GM12878 (cell line): ENCODE measurements around the gene C20orf96. TPM values are rescaled to one million over a fixed set of nuclear protein-coding genes. Genes with fewer than 3 reads are reported as not detected.

Experiments
- ATAC-seq: fragments of 200-7000 bp; cut with Tn5 transposase; 3 replicates; pipeline ENCODE4 v1.9.1; 2020; ENCODE audit warnings: mild to moderate bottlenecking, moderate library complexity
- BruUV-seq: library from RNA; stranded (reverse); fragments of 400-500 nt; replicated peaks from 2 replicates; lab custom pipeline; 2021; lab: Mats Ljungman, UMichigan
- CTCF ChIA-PET: fragments of 300-600 bp; sonication (Branson Sonifier 250); formaldehyde crosslinking; extraction: SDS; loops from one replicate; lab custom pipeline; 2021; ENCODE audit warnings: inconsistent platforms; lab: Yijun Ruan, JAX
- POLR2A ChIA-PET: fragments of 350-600 bp; formaldehyde crosslinking; extraction: SDS; loops from one replicate; lab custom pipeline; 2021; ENCODE audit warnings: inconsistent platforms; lab: Charles Lee
- RAD21 ChIA-PET: fragments of 300-600 bp; sonication (Branson Sonifier 250); formaldehyde crosslinking; loops from one replicate; lab custom pipeline; 2023; ENCODE audit warnings: antibody characterized with exemption; ENCODE audit not compliant: unreplicated experiment; lab: Charles Lee
- SMC1A ChIA-PET: fragments of 300-600 bp; sonication (Branson Sonifier 250); formaldehyde crosslinking; loops from one replicate; lab custom pipeline; 2023; ENCODE audit not compliant: unreplicated experiment, uncharacterized antibody; lab: Charles Lee
- DNase-seq: peaks from one replicate; pipeline ENCODE4 v3.0.0-alpha.2; 2011; ENCODE audit warnings: low read depth, low spot score
- FAIRE-seq: peaks from 3 replicates; lab custom pipeline; 2011; peaks lifted over from hg19 to GRCh38; lab: Jason Lieb, UNC
- H2AFZ ChIP-seq: 2 replicates; pipeline ENCODE4 v1.6.0; 2011; ENCODE audit warnings: low read depth, low read length, control low read depth; ENCODE audit not compliant: control insufficient read depth
- H3K27ac ChIP-seq: 2 replicates; pipeline ENCODE4 v1.5.1; 2011; ENCODE audit warnings: control low read depth; ENCODE audit not compliant: control insufficient read depth, insufficient read depth
- H3K27me3 ChIP-seq, 2 experiments: replicated peaks in 1 of 2; 2 replicates each; pipeline versions ENCODE4 v1.6.0 to v1.6.1; 2011; ENCODE audit warnings: low read length in 1 of 2; ENCODE audit not compliant: control insufficient read depth in 2 of 2, insufficient read depth in 2 of 2
- H3K36me3 ChIP-seq, 2 experiments: 2 replicates each; pipeline ENCODE4 v1.5.1; 2011; ENCODE audit warnings: low read length in 1 of 2; ENCODE audit not compliant: control insufficient read depth in 2 of 2, insufficient read depth in 2 of 2
- H3K4me1 ChIP-seq: 2 replicates; pipeline ENCODE4 v1.6.1; 2011; ENCODE audit warnings: mild to moderate bottlenecking, low read length, moderate library complexity, mixed read lengths; ENCODE audit not compliant: control insufficient read depth, insufficient read depth
- H3K4me2 ChIP-seq: 2 replicates; pipeline ENCODE4 v1.6.0; 2011; ENCODE audit warnings: control low read depth; ENCODE audit not compliant: control insufficient read depth, insufficient read depth
- H3K4me3 ChIP-seq: fragments of 200-600 bp; sonication (generic); 2 replicates; pipeline ENCODE4 v1.5.1; 2016
- H3K79me2 ChIP-seq: 2 replicates; pipeline ENCODE4 v1.6.0; 2011; ENCODE audit warnings: low read length; ENCODE audit not compliant: control insufficient read depth, insufficient read depth
- H3K9ac ChIP-seq: 2 replicates; pipeline ENCODE4 v1.8.0; 2011; ENCODE audit warnings: low read length, control low read depth, mixed read lengths; ENCODE audit not compliant: control insufficient read depth, insufficient read depth
- H3K9me3 ChIP-seq: replicated peaks from 3 replicates; pipeline ENCODE4 v1.5.1; 2011; ENCODE audit warnings: mild to moderate bottlenecking, low read length; ENCODE audit not compliant: control insufficient read depth, insufficient read depth
- H4K20me1 ChIP-seq: 2 replicates; pipeline ENCODE4 v1.6.0; 2011; ENCODE audit not compliant: control insufficient read depth, insufficient read depth
- BHLHE40 ChIP-seq, 2 experiments: fragments of 450-650 bp in 1 of 2; IDR thresholded peaks; 2 replicates each; pipeline ENCODE4 v1.6.1; 2011 to 2017; ENCODE audit warnings: low read depth in 2 of 2, borderline replicate concordance in 1 of 2, improper control_type of control experiment in 1 of 2, low read length in 1 of 2, mild to moderate bottlenecking in 1 of 2
- CREB1 ChIP-seq: IDR thresholded peaks from 2 replicates; pipeline ENCODE4 v1.6.1; 2012; ENCODE audit warnings: low read depth, mild to moderate bottlenecking, inconsistent platforms
- ETV6 ChIP-seq, 2 experiments: fragments of 450-650 bp in 1 of 2; IDR thresholded peaks in 1 of 2; conservative IDR thresholded peaks in 1 of 2; 2 replicates each; pipeline ENCODE4 v1.6.1; 2014; ENCODE audit warnings: antibody characterized with exemption in 1 of 2, borderline replicate concordance in 1 of 2, low read depth in 1 of 2, mild to moderate bottlenecking in 1 of 2, moderate library complexity in 1 of 2
- GATAD2B ChIP-seq: fragments of 450-650 bp; conservative IDR thresholded peaks from 2 replicates; pipeline ENCODE4 v1.6.1; 2017; ENCODE audit warnings: low read depth, mild to moderate bottlenecking, moderate library complexity
- HCFC1 ChIP-seq: fragments of 150-350 bp; IDR thresholded peaks from 2 replicates; pipeline ENCODE4 v1.6.1; 2014; ENCODE audit warnings: low read length
- MYB ChIP-seq: fragments of 150-350 bp; IDR thresholded peaks from 2 replicates; pipeline ENCODE4 v1.6.1; 2014; ENCODE audit warnings: mild to moderate bottlenecking, low read depth, low read length, borderline replicate concordance
- NFIC ChIP-seq: IDR thresholded peaks from 2 replicates; pipeline ENCODE4 v1.6.1; 2012; ENCODE audit warnings: low read depth, mild to moderate bottlenecking, inconsistent platforms, low read length, moderate library complexity
- NR2F1 ChIP-seq: fragments of 450-650 bp; conservative IDR thresholded peaks from 2 replicates; pipeline ENCODE4 v1.6.1; 2017; ENCODE audit warnings: mild to moderate bottlenecking
- PML ChIP-seq: IDR thresholded peaks from 2 replicates; pipeline ENCODE4 v1.6.1; 2012; ENCODE audit warnings: low read length, inconsistent platforms
- POLR2AphosphoS2 ChIP-seq: IDR thresholded peaks from 2 replicates; pipeline ENCODE4 v1.6.1; 2011; ENCODE audit warnings: low read depth, mild to moderate bottlenecking, low read length, improper control_type of control experiment, moderate library complexity
- POU2F2 ChIP-seq: IDR thresholded peaks from 3 replicates; pipeline ENCODE4 v1.6.1; 2011; ENCODE audit warnings: low read depth, mild to moderate bottlenecking, low read length, borderline replicate concordance
- RAD21 ChIP-seq: IDR thresholded peaks from 2 replicates; pipeline ENCODE4 v1.6.1; 2011; ENCODE audit warnings: mild to moderate bottlenecking, low read depth, low read length, moderate library complexity; ENCODE audit not compliant: insufficient read depth
- RCOR1 ChIP-seq: conservative IDR thresholded peaks from 2 replicates; pipeline ENCODE4 v1.6.1; 2012; ENCODE audit warnings: low read depth, low read length, improper control_type of control experiment
- SMAD1 ChIP-seq: fragments of 450-650 bp; IDR thresholded peaks from 2 replicates; pipeline ENCODE4 v1.6.1; 2018; ENCODE audit warnings: mild to moderate bottlenecking, low read depth; ENCODE audit not compliant: partially characterized antibody
- SMC3 ChIP-seq: IDR thresholded peaks from 2 replicates; pipeline ENCODE4 v1.6.1; 2011; ENCODE audit warnings: low read length, improper control_type of control experiment, borderline replicate concordance
- STAT1 ChIP-seq: fragments of 450-650 bp; conservative IDR thresholded peaks from 2 replicates; pipeline ENCODE4 v1.6.1; 2014; ENCODE audit warnings: antibody characterized with exemption, mild to moderate bottlenecking
- TAF1 ChIP-seq: IDR thresholded peaks from 2 replicates; pipeline ENCODE4 v1.6.1; 2011; ENCODE audit warnings: mild to moderate bottlenecking, low read depth, low read length, borderline replicate concordance
- YY1 ChIP-seq: IDR thresholded peaks from 2 replicates; pipeline ENCODE4 v1.6.1; 2011; ENCODE audit warnings: low read depth, mild to moderate bottlenecking, low read length
- ZNF274 ChIP-seq: IDR thresholded peaks from one replicate; pipeline ENCODE4 v1.8.0; 2011; ENCODE audit not compliant: insufficient read length, insufficient read depth
- ZZZ3 ChIP-seq: IDR thresholded peaks from 2 replicates; pipeline ENCODE4 v1.6.1; 2011; ENCODE audit warnings: low read depth; ENCODE audit not compliant: control insufficient read depth, insufficient read length
- WGBS: methylation state at CpG from one replicate; pipeline ENCODE4 v1.1.6; 2016; ENCODE audit warnings: low lambda C conversion rate; ENCODE audit not compliant: insufficient replicate concordance, insufficient coverage; ENCODE audit errors: missing lambda C conversion rate; 5-methylcytosine and 5-hydroxymethylcytosine counted together
- in situ Hi-C: fragments of 300-500 bp; cut with MboI; formaldehyde crosslinking; loops from 9 replicates; pipeline ENCODE4 v1.14.3; 2018; ENCODE audit warnings: mixed read lengths
- intact Hi-C: fragments of 100-400 bp; cut with micrococcal nuclease; formaldehyde crosslinking; loops from one replicate; pipeline ENCODE4 v1.14.2; 2022; ENCODE audit not compliant: unreplicated experiment
- polyA plus RNA-seq, 11 experiments: library from polyadenylated mRNA; depleted of rRNA in 4 of 11; unstranded in 6 of 11; stranded (reverse) in 5 of 11; fragments of >200 nt; fragmentation: Nextera tagmentation in 4 of 11; fragmentation: Illumina TruSeq in 1 of 11; extraction: Ambion mirVana in 4 of 11; extraction: Trizol in 1 of 11; gene quantifications; 1 replicate in 1 of 11; 2 replicates in 10 of 11; pipeline versions ENCODE4 v1.2.1 to v1.2.3, GENCODE V29; 2011 to 2016; ENCODE audit warnings: inconsistent platforms in 2 of 11, missing spikeins in 2 of 11, low read depth in 1 of 11
- total RNA-seq, 4 experiments: library from RNA; depleted of rRNA in 3 of 4; stranded (reverse); fragments of >200 nt in 3 of 4; fragmentation: Illumina TruSeq in 1 of 4; extraction: Trizol in 1 of 4; gene quantifications; 2 replicates each; pipeline versions ENCODE4 v1.2.1 to v1.2.3, GENCODE V29; 2013 to 2021
- TF ChIP-seq, protein P1 (sequence below), 3 experiments: IDR thresholded peaks in 2 of 3; conservative IDR thresholded peaks in 1 of 3; 2 replicates each; pipeline ENCODE4 v1.5.1; 2011; ENCODE audit warnings: low read depth in 3 of 3, low read length in 3 of 3, mild to moderate bottlenecking in 3 of 3, control low read depth in 2 of 3, moderate library complexity in 2 of 3, inconsistent platforms in 1 of 3, mixed read lengths in 1 of 3; ENCODE audit not compliant: control insufficient read depth in 2 of 3, insufficient read depth in 1 of 3; ENCODE audit errors: extremely low read depth in 1 of 3

Gene C20orf96
- total and polyA plus RNA-seq, 10 of the 15 experiments (the other 5 are each of a cell fraction or from before 2014, with no cell fraction given), result 1.4 to 8.6 (median 5.9) TPM

DNA sequence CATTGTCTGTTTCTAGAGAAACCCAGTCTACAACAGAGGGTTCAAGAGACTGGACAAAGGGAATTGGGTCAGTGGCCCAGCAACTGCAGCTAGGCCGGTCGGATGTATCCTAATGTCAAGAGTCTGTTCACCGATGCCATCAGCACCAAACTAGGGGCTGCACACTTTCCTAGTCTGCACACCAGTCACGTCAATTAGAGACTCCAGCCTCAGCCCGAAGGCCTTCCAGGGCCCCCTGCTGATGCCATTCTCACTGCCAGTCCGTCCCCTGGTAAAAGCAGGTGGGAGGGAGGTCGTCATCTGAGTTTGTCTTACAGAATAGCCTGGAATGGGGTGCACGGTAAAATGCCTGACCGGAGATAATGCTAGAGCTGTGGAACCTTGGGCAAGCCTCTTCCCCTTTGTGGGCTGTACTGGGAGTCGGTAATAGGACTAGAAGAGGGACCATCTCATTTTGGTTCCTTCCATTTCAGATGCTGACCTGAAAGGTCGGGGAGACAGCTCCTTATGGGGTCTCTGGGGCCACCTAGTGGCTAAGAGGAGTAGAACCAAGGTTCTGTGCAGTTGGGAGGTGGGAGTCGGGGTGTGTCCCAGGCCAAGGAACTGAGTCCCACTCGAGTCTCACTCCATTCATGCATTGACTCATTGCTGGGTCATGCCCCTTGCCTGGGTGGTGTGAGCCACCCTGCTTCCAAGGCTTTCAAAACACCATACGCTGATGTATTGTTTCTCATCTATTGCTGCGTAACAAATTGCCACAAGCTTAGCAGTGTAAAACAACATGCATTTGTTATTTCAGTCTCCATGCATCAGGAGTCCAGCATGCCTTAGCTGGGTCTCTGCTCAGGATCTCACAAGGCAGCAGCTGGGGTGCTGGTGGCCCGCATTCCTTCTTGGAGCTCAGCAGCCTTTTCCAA is 39.9 kb upstream of the C20orf96 start:
- H3K4me2 ChIP-seq, result no peak overlapping the region
- no peaks in the 10 kb centered on the region; a peak in 1 of 4 replicates for H3K36me3 ChIP-seq
- no peak overlapping the region for H3K9ac ChIP-seq
- H3K27ac ChIP-seq, result no peak overlapping the region
- in situ Hi-C loops (loop anchor here (5.0 kb wide), 1 partner anchor 118 kb away; no protein-coding TSS in a partner anchor), intact Hi-C loops (loop anchor here (1.0 to 5.0 kb wide), 2 partner anchors 63 to 121 kb away; no protein-coding TSS in a partner anchor)
- ChIA-PET CTCF (interaction anchor here (0.5 to 4.6 kb wide), 34 partner anchors 8 to 232 kb away, joined by 3 to 59 read pairs (median 5); partner anchors contain the start of genes DEFB132 and NRSN2), POLR2A (interaction anchor here (0.9 kb wide), 1 partner anchor 16 kb away, joined by 3 read pairs; the partner anchor contains the start of gene NRSN2), RAD21 (interaction anchor here (0.9 to 3.5 kb wide), 16 partner anchors 11 to 122 kb away, joined by 3 to 19 read pairs (median 4); no protein-coding TSS in a partner anchor), SMC1A (interaction anchor here (0.8 to 3.9 kb wide), 14 partner anchors 12 to 127 kb away, joined by 3 to 28 read pairs (median 4); no protein-coding TSS in a partner anchor)
- peaks cover 15% of the 10 kb centered on the region for H3K4me1 ChIP-seq
- BruUV-seq, result no TSS peak
- ATAC-seq (peak; percentile 65), FAIRE-seq (peak; percentile 81), DNase-seq (no peak)
- H4K20me1 ChIP-seq, result peaks cover 4% of the 10 kb centered on the region
- H3K9me3 ChIP-seq, result no peaks in the 10 kb centered on the region
- H2AFZ ChIP-seq, result no peak overlapping the region
- no peak overlapping the region for H3K4me3 ChIP-seq
- H3K79me2 ChIP-seq, result peaks cover 11% of the 10 kb centered on the region
- H3K27me3 ChIP-seq, result no peaks in the 10 kb centered on the region
- WGBS, result 54% methylated on average over 16 of the region's 16 CpGs
- TF ChIP-seq ZNF274, result no peak
- peak; percentile 78 for TF ChIP-seq YY1
- no peak for TF ChIP-seq ZZZ3
- peak; percentile 93 for TF ChIP-seq RAD21
- no peak for TF ChIP-seq NFIC
- no peak for TF ChIP-seq CREB1
- 0 out of 2 replicates have a peak, but pooled peaks have one; percentile 4 for TF ChIP-seq HCFC1
- TF ChIP-seq PML, result no peak
- TF ChIP-seq STAT1, result 0 out of 2 replicates have a peak, but pooled peaks have one; percentile 25
- no peak for TF ChIP-seq RCOR1
- 0 out of 2 replicates have a peak, but pooled peaks have one; percentile 24 for TF ChIP-seq MYB
- peak; percentile 98 for TF ChIP-seq NR2F1
- TF ChIP-seq ETV6 (conservative IDR thresholded peaks at IDR 0.05 in 1 of 2, IDR thresholded peaks at IDR 0.05 in 1 of 2; ENCODE audit: borderline replicate concordance in 1 of 2, low read depth in 1 of 2), result no peak
- TF ChIP-seq, protein P1, sequence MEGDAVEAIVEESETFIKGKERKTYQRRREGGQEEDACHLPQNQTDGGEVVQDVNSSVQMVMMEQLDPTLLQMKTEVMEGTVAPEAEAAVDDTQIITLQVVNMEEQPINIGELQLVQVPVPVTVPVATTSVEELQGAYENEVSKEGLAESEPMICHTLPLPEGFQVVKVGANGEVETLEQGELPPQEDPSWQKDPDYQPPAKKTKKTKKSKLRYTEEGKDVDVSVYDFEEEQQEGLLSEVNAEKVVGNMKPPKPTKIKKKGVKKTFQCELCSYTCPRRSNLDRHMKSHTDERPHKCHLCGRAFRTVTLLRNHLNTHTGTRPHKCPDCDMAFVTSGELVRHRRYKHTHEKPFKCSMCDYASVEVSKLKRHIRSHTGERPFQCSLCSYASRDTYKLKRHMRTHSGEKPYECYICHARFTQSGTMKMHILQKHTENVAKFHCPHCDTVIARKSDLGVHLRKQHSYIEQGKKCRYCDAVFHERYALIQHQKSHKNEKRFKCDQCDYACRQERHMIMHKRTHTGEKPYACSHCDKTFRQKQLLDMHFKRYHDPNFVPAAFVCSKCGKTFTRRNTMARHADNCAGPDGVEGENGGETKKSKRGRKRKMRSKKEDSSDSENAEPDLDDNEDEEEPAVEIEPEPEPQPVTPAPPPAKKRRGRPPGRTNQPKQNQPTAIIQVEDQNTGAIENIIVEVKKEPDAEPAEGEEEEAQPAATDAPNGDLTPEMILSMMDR (IDR thresholded peaks at IDR 0.05 in 2 of 3, conservative IDR thresholded peaks at IDR 0.05 in 1 of 3; ENCODE audit: control insufficient read depth in 2 of 3, extremely low read depth in 1 of 3, insufficient read depth in 1 of 3, low read depth in 3 of 3, low read length in 3 of 3), result peak; percentile 84 to 94 (median 93); a peak in 5 of 6 replicates
- TF ChIP-seq POU2F2, result 0 out of 3 replicates have a peak, but pooled peaks have one; percentile 17
- peak; percentile 71 for TF ChIP-seq SMC3
- TF ChIP-seq TAF1, result no peak
- no peak for TF ChIP-seq POLR2AphosphoS2
- TF ChIP-seq SMAD1, result no peak
- TF ChIP-seq BHLHE40 (IDR thresholded peaks at IDR 0.05; ENCODE audit: borderline replicate concordance in 1 of 2, low read depth in 2 of 2, low read length in 1 of 2), result 0 out of 4 replicates have a peak, but pooled peaks of 1 of the 2 experiments have one; percentile 5
- TF ChIP-seq GATAD2B, result no peak
